Keratinocyte (primary cell): ENCODE data around the gene DENND1A.

Source experiments
- CTCF ChIP-seq, 3 experiments: IDR thresholded peaks in 1 of 3; conservative IDR thresholded peaks in 1 of 3; optimal IDR thresholded peaks in 1 of 3; 2 replicates in 2 of 3; 3 replicates in 1 of 3; pipeline versions ENCODE3 to v1.5.1; 2011; ENCODE audit warnings: low read length in 3 of 3, mild to moderate bottlenecking in 3 of 3, moderate library complexity in 2 of 3, control low read depth in 1 of 3, inconsistent platforms in 1 of 3; ENCODE audit not compliant: insufficient read depth in 2 of 3; ENCODE audit errors: extremely low read depth in 1 of 3
- EZH2 ChIP-seq: IDR thresholded peaks from one replicate; pipeline ENCODE4 v1.6.1; 2012; ENCODE audit warnings: inconsistent platforms, mild to moderate bottlenecking, low read length, moderate library complexity

- TF ChIP-seq CTCF (optimal IDR thresholded peaks at IDR 0.05 in 1 of 3, IDR thresholded peaks at IDR 0.05 in 1 of 3, conservative IDR thresholded peaks at IDR 0.05 in 1 of 3; ENCODE audit: extremely low read depth in 1 of 3, insufficient read depth in 2 of 3, low read length in 3 of 3) (no peak), EZH2 (no peak)
Observed at GRCh38 chr9:123745451-123745850, 184.5 kb downstream of the DENND1A start.
